ENCODE results near the gene PRLH. TPM values are rescaled to one million over a fixed set of nuclear protein-coding genes. Genes with fewer than 3 reads are reported as not detected.

PRLH gene
- total RNA-seq, 1 donor, result not detected

GRCh38 chr2:237520290-237520689 is 46.1 kb upstream of the PRLH start:
- no peak overlapping the region for H2AFZ ChIP-seq (ENCODE audit: low read length)
- H3K4me3 ChIP-seq (ENCODE audit: insufficient read depth, low read length), result no peak overlapping the region
- peak; percentile 26 for DNase-seq (ENCODE audit: insufficient read length, low spot score, missing footprints)
- no peak overlapping the region for H3K4me2 ChIP-seq (ENCODE audit: insufficient read depth, low read length)
- H3K27me3 ChIP-seq (ENCODE audit: insufficient read depth, low read length), result no peaks in the 10 kb centered on the region
- no peak overlapping the region for H3K27ac ChIP-seq (ENCODE audit: low read depth, low read length)
- no peak for TF ChIP-seq CTCF (IDR thresholded peaks at IDR 0.05; ENCODE audit: extremely low read depth, low read depth, low read length)
- peaks cover 3% of the 10 kb centered on the region for H4K20me1 ChIP-seq (ENCODE audit: insufficient read depth, low read length)
- peaks cover 28% of the 10 kb centered on the region for H3K36me3 ChIP-seq (ENCODE audit: insufficient read depth, low read length)
- H3K4me1 ChIP-seq (ENCODE audit: insufficient read depth, low read length), result no peaks in the 10 kb centered on the region
- peaks cover 45% of the 10 kb centered on the region for H3K79me2 ChIP-seq (ENCODE audit: insufficient read depth, low read length)
- H3K9me3 ChIP-seq (ENCODE audit: low read depth, low read length), result no peaks in the 10 kb centered on the region

- peak; percentile 46 for DNase-seq (ENCODE audit: insufficient read length, low spot score, missing footprints)
- peaks cover 38% of the 10 kb centered on the region for H3K36me3 ChIP-seq (ENCODE audit: insufficient read depth, low read length)
- TF ChIP-seq CTCF (IDR thresholded peaks at IDR 0.05; ENCODE audit: extremely low read depth, low read depth, low read length), result no peak
- H3K4me2 ChIP-seq (ENCODE audit: insufficient read depth, low read length), result no peak overlapping the region
- no peaks in the 10 kb centered on the region for H3K27me3 ChIP-seq (ENCODE audit: insufficient read depth, low read length)
- H4K20me1 ChIP-seq (ENCODE audit: insufficient read depth, low read length), result no peaks in the 10 kb centered on the region
- no peak overlapping the region for H3K4me3 ChIP-seq (ENCODE audit: insufficient read depth, low read length)
- H3K4me1 ChIP-seq (ENCODE audit: insufficient read depth, low read length), result no peaks in the 10 kb centered on the region
- no peak overlapping the region for H3K27ac ChIP-seq (ENCODE audit: low read depth, low read length)
- H3K9me3 ChIP-seq (ENCODE audit: low read depth, low read length), result no peaks in the 10 kb centered on the region
- peaks cover 13% of the 10 kb centered on the region for H3K79me2 ChIP-seq (ENCODE audit: insufficient read depth, low read length)
- no peak overlapping the region for H2AFZ ChIP-seq (ENCODE audit: low read length)
Measured at GRCh38 chr2:237524631-237525030, 41.7 kb upstream of the PRLH start.

- DNase-seq (ENCODE audit: insufficient read length, low spot score, missing footprints), result peak; percentile 23
- H3K27me3 ChIP-seq (ENCODE audit: insufficient read depth, low read length), result no peaks in the 10 kb centered on the region
- H3K4me2 ChIP-seq (ENCODE audit: insufficient read depth, low read length), result no peak overlapping the region
- peaks cover 35% of the 10 kb centered on the region for H3K36me3 ChIP-seq (ENCODE audit: insufficient read depth, low read length)
- no peak overlapping the region for H2AFZ ChIP-seq (ENCODE audit: low read length)
- no peak for TF ChIP-seq CTCF (IDR thresholded peaks at IDR 0.05; ENCODE audit: extremely low read depth, low read depth, low read length)
- H4K20me1 ChIP-seq (ENCODE audit: insufficient read depth, low read length), result no peaks in the 10 kb centered on the region
- H3K9me3 ChIP-seq (ENCODE audit: low read depth, low read length), result no peaks in the 10 kb centered on the region
- peaks cover 5% of the 10 kb centered on the region for H3K79me2 ChIP-seq (ENCODE audit: insufficient read depth, low read length)
- H3K4me3 ChIP-seq (ENCODE audit: insufficient read depth, low read length), result no peak overlapping the region
- no peaks in the 10 kb centered on the region for H3K4me1 ChIP-seq (ENCODE audit: insufficient read depth, low read length)
- H3K27ac ChIP-seq (ENCODE audit: low read depth, low read length), result no peak overlapping the region
Measured at GRCh38 chr2:237525559-237526157, 40.7 kb upstream of the PRLH start.

GRCh38 chr2:237527233-237527632 is 39.1 kb upstream of the PRLH start:
- Histone ChIP-seq H3K79me2 (ENCODE audit: insufficient read depth, low read length) (no peaks in the 10 kb centered on the region), H3K4me1 (ENCODE audit: insufficient read depth, low read length) (no peaks in the 10 kb centered on the region), H3K4me3 (ENCODE audit: insufficient read depth, low read length) (no peak overlapping the region), H3K36me3 (ENCODE audit: insufficient read depth, low read length) (peaks cover 35% of the 10 kb centered on the region), H3K9me3 (ENCODE audit: low read depth, low read length) (no peaks in the 10 kb centered on the region), H4K20me1 (ENCODE audit: insufficient read depth, low read length) (no peaks in the 10 kb centered on the region), H3K4me2 (ENCODE audit: insufficient read depth, low read length) (no peak overlapping the region), H3K27ac (ENCODE audit: low read depth, low read length) (no peak overlapping the region), H3K27me3 (ENCODE audit: insufficient read depth, low read length) (no peaks in the 10 kb centered on the region), H2AFZ (ENCODE audit: low read length) (no peak overlapping the region)
- TF ChIP-seq CTCF (IDR thresholded peaks at IDR 0.05; ENCODE audit: extremely low read depth, low read depth, low read length), result no peak
- peak; percentile 41 for DNase-seq (ENCODE audit: insufficient read length, low spot score, missing footprints)

All from osteoblast (primary cell).